K562 (cell line): ENCODE measurements around the gene FN3K. TPM values are rescaled to one million over a fixed set of nuclear protein-coding genes. Genes with fewer than 3 reads are reported as not detected.

Experiments
- BMI1 ChIP-seq: fragments of 150-350 bp; IDR thresholded peaks from 2 replicates; pipeline ENCODE4 v1.6.1; 2014; ENCODE audit warnings: low read length
- GABPB2 ChIP-seq: fragments of 250-450 bp; sonication (Bioruptor Pico); conservative IDR thresholded peaks from 2 replicates; pipeline ENCODE4 v1.5.1; 2021; ENCODE audit warnings: mild to moderate bottlenecking
- NCOA2 ChIP-seq, 2 experiments: fragments of 450-650 bp; IDR thresholded peaks; 2 replicates each; pipeline ENCODE4 v1.6.1; 2018; ENCODE audit warnings: mild to moderate bottlenecking in 2 of 2, moderate library complexity in 1 of 2; ENCODE audit not compliant: partially characterized antibody in 2 of 2
- NFXL1 ChIP-seq: fragments of 450-650 bp; formaldehyde crosslinking; IDR thresholded peaks from 2 replicates; pipeline ENCODE4 v1.4.0; 2021; ENCODE audit warnings: mild to moderate bottlenecking
- RBM25 ChIP-seq: fragments of 200-400 bp; formaldehyde crosslinking; IDR thresholded peaks from 2 replicates; pipeline ENCODE4 v1.6.1; 2018; ENCODE audit warnings: low read length, low read depth, moderate library complexity; ENCODE audit not compliant: severe bottlenecking
- REST ChIP-seq, 2 experiments: fragments of 450-650 bp; formaldehyde crosslinking in 1 of 2; IDR thresholded peaks; 2 replicates each; pipeline versions ENCODE4 v1.4.0 to v1.6.1; 2014 to 2020; ENCODE audit warnings: mild to moderate bottlenecking in 2 of 2, borderline replicate concordance in 1 of 2, low read depth in 1 of 2
- TARDBP ChIP-seq: fragments of 450-650 bp; IDR thresholded peaks from 2 replicates; pipeline ENCODE4 v1.6.1; 2016
- ZBTB40 ChIP-seq, 2 experiments: fragments of 450-650 bp in 1 of 2; sonication (generic) in 1 of 2; formaldehyde crosslinking in 1 of 2; IDR thresholded peaks; 2 replicates each; pipeline versions ENCODE4 v1.7.1 to v1.9.0; 2016 to 2022; ENCODE audit warnings: inconsistent platforms in 1 of 2, mild to moderate bottlenecking in 1 of 2, missing genetic modification reagents in 1 of 2
- ZNF717 ChIP-seq: fragments of 250-450 bp; sonication (Bioruptor Pico); IDR thresholded peaks from 2 replicates; pipeline ENCODE4 v1.5.0; 2021
- polyA plus RNA-seq, 8 experiments: library from polyadenylated mRNA; depleted of rRNA in 4 of 8; stranded (reverse) in 5 of 8; unstranded in 3 of 8; fragments of >200 nt; fragmentation: Nextera tagmentation in 2 of 8; fragmentation: Illumina TruSeq in 1 of 8; extraction: Ambion mirVana in 2 of 8; extraction: Trizol in 1 of 8; gene quantifications; 2 replicates each; pipeline versions ENCODE4 v1.2.1 to v1.2.3, GENCODE V29; 2011 to 2014; ENCODE audit warnings: inconsistent platforms in 1 of 8, missing spikeins in 1 of 8
- total RNA-seq, 7 experiments: library from RNA; depleted of rRNA in 6 of 7; stranded (reverse); fragments of >200 nt in 6 of 7; fragmentation: Illumina TruSeq in 2 of 7; extraction: Trizol in 2 of 7; gene quantifications; 2 replicates each; pipeline versions ENCODE4 v1.2.1 to v1.2.3, GENCODE V29; 2011 to 2021; ENCODE audit warnings: low replicate concordance in 1 of 7

The FN3K gene
- total and polyA plus RNA-seq, 9 of the 15 experiments (the other 6 are each of a cell fraction or from before 2014, with no cell fraction given): 0.08 to 22.7 (median 3.8) TPM

DNA sequence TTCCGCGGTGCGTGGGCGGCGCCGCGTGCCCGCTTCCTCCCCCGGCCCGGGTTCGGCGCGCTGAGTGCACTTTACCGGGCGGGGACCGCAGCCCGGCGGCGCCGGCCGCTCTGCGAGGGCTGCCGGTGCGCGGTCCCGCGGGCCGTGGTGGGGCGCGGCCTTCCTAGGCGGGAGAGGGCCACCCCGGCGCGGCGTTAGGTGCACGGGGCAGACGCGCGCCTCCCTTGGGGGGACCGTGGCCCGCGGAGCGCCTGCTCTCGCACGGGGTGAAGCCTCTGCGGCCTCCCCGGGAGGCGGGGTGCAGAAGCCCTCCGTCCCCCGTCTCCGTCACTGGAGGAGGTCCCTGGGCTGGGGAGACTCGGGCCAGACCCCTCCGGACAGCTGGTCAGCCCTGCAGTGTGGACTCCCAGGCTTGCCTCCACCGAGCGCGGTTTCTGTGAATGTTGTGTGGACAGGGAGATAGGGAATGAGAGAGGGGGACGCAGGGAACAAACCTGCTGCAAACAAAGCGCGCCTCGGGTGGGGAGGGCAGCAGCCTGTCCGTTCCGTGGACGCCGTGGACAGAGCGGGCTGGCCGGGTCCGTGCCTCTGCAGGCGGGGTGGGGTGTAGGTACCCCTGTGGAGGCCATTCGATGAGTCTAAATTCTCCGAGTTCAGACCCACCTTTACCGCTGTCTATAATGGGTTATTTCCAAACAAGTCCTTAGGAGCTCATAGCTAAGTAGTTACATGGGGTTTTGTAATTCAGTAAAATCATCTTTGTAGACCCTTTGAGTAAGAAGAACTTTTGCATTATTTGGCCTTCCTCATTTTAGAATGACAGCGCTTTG lies 17.2 kb downstream of the FN3K start (continued):
- TF ChIP-seq REST (IDR thresholded peaks at IDR 0.05; ENCODE audit: borderline replicate concordance) (0 out of 2 replicates have a peak, but pooled peaks have one; percentile 2), REST (CRISPR knock-in tag; IDR thresholded peaks at IDR 0.05; ENCODE audit: low read depth) (no peak), ZNF717 (CRISPR knock-in tag) (no peak), RBM25 (no peak), GABPB2 (CRISPR knock-in tag) (no peak), TARDBP (no peak), ZBTB40 (IDR thresholded peaks at IDR 0.05) (no peak), ZBTB40 (CRISPR knock-in tag; IDR thresholded peaks at IDR 0.05) (no peak), NCOA2 (IDR thresholded peaks at IDR 0.05; ENCODE audit: partially characterized antibody in 2 of 2) (no peak), NFXL1 (CRISPR knock-in tag) (no peak), BMI1 (no peak)
